HG03060 (cell line): ENCODE data around the gene SERTAD1.

Experiments
- ATAC-seq: cut with Tn5 transposase; IDR thresholded peaks from one replicate; pipeline ENCODE4 v1.9.1; 2021; ENCODE audit warnings: low read depth, moderate number of reproducible peaks; ENCODE audit not compliant: unreplicated experiment

SERTAD1 gene

DNA sequence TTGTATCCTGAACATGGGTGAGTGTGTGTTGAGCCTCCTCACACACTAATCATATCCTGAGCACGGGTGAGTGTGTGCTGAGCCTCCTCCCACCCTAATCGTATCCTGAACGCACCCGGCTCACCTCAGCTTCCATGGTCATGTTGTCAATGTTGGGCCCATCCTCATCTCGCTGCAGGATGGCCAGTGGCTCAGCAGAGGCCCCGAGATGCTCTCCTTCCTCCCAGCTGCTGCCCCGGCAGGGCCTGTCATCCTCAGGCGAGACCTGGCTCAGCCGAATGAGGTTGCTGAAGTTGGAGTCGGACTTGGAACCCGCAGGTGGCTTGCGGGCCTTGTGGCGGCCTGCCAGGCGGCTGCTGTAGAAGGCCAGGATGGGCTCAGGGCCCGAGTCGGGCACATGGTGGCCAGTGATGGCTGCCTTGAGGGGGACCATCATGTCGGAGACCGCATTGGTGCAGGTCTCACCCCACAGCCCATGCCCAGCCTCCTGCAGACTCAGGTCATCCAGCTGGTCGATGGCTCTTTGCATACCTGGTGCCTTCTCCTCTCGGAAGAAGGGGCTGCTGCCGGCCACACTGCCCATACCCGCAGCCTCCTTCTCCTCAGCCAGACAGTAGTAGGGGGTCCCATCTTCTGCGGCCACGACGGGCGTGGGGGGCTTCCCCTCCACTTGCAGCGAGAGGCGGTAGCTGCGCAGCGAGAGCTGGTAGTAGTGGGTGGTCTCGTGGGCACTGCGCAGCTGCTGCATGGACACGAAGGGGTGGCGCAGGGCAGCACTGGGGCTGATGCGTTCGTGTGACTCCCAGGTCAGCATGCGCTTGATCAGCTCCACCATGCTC, 45.4 kb downstream of the SERTAD1 start:
- no peak for ATAC-seq

DNA sequence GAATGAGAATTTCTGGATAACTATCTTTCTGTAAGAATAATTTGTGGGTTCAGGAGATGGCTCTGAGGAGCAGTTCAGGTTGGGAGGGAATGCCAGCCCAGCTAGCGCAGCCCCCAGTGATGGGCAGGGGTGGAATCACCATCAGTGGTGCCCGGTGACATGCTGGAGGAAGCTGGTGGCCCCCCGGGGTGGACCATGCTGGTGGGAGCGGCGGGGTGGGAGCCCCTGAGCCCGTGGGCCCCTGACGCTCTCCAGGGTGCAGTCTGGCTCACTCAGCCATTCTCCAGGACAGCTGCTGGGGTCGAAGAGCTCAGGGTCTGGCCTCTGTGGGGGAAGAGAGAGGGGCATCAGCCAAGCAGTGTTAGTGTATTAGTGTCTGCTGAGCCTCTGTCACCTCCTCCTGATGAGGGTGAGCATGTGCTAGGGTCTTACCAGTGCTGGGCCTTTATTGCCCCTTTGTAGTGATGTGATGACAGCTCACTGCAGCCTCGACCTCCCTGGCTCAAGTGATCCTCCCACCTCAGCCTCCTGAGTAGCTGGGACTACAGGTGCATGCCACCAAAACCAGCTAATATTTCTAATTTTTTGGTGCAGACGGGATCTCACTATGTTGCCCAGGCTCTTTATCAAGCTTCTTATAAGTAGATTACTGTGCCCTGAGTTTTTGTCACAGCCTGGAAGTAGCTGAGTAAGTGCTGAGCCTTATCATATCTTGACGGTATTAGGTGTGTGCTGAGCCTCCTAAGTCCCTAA, 46.2 kb downstream of the SERTAD1 start:
- ATAC-seq = no peak

DNA sequence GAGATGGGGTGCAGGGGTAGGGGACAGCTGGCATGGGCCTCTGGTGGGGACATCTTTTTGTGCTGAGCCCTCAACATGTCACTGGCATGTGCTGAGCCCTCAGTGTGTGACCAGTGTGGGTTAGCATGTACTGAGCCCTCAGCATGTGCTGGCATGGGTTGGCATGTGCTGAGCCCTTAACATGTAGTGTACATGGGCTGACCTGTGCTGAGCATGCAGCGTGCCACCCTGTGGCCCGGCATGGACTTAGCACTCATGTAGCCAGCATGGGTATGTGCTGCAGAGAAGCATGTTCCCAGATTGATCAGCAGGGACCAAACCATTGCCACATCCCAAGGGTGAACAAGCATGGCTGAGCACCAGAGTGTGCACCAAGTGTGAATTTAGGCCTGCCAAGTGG, 47.3 kb downstream of the SERTAD1 start:
- ATAC-seq = no peak

DNA sequence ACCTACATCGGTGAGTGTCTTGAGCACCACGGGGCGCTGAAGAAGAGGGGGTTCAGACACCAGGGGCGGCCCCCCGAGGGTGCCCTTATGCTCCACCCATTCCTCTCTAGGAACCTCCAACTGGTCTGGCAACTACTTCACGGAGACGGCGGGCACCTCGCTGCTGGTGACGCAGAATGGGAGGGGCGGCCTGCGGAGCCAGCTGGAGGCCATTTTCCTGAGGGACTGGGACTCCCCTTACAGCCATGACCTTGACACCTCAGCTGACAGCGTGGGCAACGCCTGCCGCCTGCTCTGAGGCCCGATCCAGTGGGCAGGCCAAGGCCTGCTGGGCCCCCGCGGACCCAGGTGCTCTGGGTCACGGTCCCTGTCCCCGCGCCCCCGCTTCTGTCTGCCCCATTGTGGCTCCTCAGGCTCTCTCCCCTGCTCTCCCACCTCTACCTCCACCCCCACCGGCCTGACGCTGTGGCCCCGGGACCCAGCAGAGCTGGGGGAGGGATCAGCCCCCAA, 47.9 kb downstream of the SERTAD1 start:
- ATAC-seq = no peak

DNA sequence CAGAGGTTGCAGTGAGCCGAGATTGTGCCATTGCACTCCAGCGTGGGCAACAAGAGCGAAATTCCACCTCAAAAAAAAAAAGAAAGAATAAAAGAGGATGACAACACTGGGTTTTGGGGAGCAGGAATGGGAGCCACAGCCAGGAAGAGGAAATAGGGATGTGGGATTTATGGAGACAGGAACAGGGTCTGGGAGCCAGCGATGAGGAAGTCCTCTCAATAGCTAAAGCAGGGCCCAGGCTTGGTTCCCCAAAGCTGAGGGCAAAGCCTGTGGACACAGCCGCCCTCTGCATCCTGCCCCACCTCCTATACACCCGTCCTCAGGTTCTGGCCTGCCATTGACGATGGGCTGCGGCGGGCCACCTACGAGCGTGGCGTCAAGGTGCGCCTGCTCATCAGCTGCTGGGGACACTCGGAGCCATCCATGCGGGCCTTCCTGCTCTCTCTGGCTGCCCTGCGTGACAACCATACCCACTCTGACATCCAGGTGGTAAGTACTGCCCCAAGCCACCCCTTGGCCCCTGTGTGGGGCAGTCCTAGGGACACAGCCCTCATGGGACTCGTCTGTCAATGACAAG, 49.4 kb downstream of the SERTAD1 start:
- no peak for ATAC-seq

DNA sequence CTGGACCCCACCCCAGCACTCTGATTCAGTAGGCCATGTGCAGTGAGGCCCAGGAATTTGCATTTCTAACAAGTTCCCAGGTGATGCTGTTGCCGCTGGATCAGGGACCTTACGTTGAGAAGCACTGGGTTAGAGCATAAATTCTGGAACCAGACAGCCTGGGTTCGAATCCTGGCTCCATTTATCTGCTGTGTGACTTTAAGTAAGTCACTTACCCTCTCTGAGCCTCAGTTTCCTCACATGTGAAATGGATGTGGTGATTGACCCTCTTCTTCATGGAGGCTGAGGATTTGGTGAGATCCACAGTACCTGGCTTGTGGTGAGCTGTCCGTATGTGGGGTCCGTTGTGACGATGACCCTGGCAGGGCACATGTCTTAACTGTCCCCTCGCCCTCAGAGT, 51.7 kb downstream of the SERTAD1 start:
- no peak for ATAC-seq

DNA sequence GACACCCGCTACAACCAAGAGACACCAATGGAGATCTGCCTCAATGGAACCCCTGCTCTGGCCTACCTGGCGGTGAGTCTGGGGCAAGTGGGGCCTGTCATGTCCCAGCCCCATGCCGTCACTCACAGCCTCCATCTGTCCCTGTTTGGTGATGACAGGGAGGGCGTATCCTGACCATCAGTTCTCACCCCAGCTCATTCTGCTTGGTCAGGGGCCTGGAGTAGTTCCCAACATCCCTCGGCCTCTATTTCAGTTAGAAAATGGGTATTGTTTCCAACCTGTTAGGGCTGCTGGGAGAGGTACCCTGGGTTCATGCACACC, 54.0 kb downstream of the SERTAD1 start:
- no peak for ATAC-seq
